GM19238 (cell line): ENCODE data around the gene SMC2.

Experiments
- DNase-seq: peaks from one replicate; pipeline ENCODE4 v3.0.0; 2011; ENCODE audit warnings: low spot score; ENCODE audit not compliant: insufficient read length

The SMC2 gene

GRCh38 chr9:104093647-104094533 lies at the start of gene SMC2:
Gene SMC2 (plus strand): TSS chr9:104094309. CDS start chr9:104095385, 1,076 bp downstream.
- peak; percentile 77 for DNase-seq

GRCh38 chr9:104068546-104068945 lies 25.6 kb upstream of the SMC2 start:
- no peak for DNase-seq

GRCh38 chr9:104069288-104069687 lies 24.8 kb upstream of the SMC2 start:
- DNase-seq, result no peak

- DNase-seq, result no peak
Observed at GRCh38 chr9:104071589-104071988, 22.5 kb upstream of the SMC2 start.

GRCh38 chr9:104073098-104073769 lies 20.9 kb upstream of the SMC2 start:
- no peak for DNase-seq

- DNase-seq, result no peak
Observed at GRCh38 chr9:104073770-104074133, 20.4 kb upstream of the SMC2 start.

GRCh38 chr9:104074876-104075275 lies 19.2 kb upstream of the SMC2 start:
- DNase-seq, result no peak

GRCh38 chr9:104075801-104076753 lies 18.0 kb upstream of the SMC2 start:
- no peak for DNase-seq

- DNase-seq, result no peak
Observed at GRCh38 chr9:104078596-104078995, 15.5 kb upstream of the SMC2 start.

GRCh38 chr9:104080983-104081382 lies 13.1 kb upstream of the SMC2 start:
- DNase-seq, result no peak

- no peak for DNase-seq
Observed at GRCh38 chr9:104082168-104082567, 11.9 kb upstream of the SMC2 start.

GRCh38 chr9:104085525-104085924 lies 8.6 kb upstream of the SMC2 start:
- no peak for DNase-seq

GRCh38 chr9:104087894-104088293 lies 6.2 kb upstream of the SMC2 start:
- DNase-seq, result no peak

- no peak for DNase-seq
Observed at GRCh38 chr9:104088416-104088815, 5.7 kb upstream of the SMC2 start.

GRCh38 chr9:104090578-104090977 lies 3.5 kb upstream of the SMC2 start:
- DNase-seq, result no peak

GRCh38 chr9:104091116-104091515 lies 3.0 kb upstream of the SMC2 start:
- DNase-seq, result no peak

GRCh38 chr9:104091708-104092107 lies 2.4 kb upstream of the SMC2 start:
- DNase-seq, result peak; percentile 4

GRCh38 chr9:104092192-104092591 lies 1.9 kb upstream of the SMC2 start:
- DNase-seq, result no peak

GRCh38 chr9:104092875-104093600 lies 1.1 kb upstream of the SMC2 start:
- DNase-seq, result no peak

GRCh38 chr9:104094534-104095015 lies 466 bp downstream of the SMC2 start:
- DNase-seq, result no peak

GRCh38 chr9:104099630-104100029 lies 5.5 kb downstream of the SMC2 start:
- DNase-seq, result no peak
